Measurements from ENCODE around the gene RAI14.
"Not testable (repeated sequence)": the region's sequence is repeated elsewhere in the genome, so short reads cannot be mapped to it uniquely, and the experiment has no call there.

The RAI14 gene

DNA sequence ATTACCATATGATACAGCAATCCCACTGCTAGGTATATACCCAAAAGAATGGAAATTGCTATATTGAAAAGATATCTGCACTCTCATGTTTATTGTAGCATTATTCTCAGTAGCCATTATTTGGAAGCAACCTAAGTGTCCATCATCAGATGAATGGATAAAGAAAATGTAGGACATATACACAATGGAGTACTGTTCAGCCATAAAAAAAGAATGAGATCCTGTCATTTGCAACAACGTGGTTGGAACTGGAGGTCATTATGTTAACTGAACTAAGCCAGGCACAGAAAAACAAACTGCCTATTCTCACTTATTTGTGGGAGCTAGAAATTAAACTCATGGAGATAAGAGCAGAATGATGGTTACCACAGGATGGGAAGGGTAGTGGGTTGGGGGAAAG lies 119.8 kb downstream of the RAI14 start:
- DNase-seq = no peak

DNA sequence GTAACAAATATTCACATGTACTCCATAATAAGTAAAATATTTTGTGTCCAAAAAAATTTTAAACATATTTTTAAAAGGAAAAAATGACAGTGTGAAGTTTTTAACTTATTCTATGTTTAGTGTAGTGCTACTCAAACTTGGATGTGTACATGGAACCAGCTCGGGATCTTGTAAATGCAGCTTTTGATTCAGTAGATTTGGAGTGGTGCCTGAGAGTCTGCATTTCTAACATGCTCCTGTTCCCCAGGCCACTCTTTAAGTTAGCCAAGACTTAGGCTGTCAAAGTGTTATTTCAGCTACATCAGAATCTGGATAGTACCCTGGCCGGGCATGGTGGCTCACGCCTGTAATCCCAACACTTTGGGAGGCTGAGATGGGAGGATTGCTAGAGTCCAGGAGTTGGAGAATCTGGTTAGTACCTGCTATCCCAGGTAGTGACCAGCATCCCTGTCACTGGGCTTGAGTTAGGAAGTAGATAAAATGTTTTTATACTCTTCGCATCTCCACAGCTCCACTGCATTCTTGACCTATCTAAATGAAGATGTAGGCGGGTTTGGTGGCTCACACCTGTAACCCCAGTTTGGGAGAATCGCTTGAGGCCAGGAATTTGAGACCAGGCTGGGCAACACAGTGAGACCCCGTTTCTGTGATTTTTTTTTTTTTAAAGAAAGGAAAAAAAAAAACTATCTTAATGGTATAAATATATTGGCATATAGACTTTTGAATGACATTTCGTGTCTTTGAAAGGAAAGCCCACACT lies 122.1 kb downstream of the RAI14 start:
- no peak for DNase-seq

DNA sequence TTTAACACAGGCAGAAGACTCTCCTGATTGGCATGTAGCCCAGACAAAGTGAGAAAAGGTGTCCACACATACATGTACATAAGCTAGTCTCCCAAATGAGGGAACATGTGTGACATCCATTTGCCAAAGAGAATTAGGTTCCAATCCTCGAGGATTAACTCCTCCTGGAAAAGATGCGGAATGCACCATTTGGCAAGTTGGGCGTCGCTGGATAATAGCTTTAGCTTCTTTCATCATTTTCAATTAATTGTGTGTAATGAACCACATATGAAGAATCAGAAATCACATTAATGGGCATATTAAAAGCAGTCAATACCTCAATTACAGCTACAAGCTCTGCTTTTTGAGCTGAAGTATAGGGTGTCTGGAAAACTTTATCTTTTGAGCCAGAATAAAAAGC lies 127.8 kb downstream of the RAI14 start:
- DNase-seq = not testable (repeated sequence)

DNA sequence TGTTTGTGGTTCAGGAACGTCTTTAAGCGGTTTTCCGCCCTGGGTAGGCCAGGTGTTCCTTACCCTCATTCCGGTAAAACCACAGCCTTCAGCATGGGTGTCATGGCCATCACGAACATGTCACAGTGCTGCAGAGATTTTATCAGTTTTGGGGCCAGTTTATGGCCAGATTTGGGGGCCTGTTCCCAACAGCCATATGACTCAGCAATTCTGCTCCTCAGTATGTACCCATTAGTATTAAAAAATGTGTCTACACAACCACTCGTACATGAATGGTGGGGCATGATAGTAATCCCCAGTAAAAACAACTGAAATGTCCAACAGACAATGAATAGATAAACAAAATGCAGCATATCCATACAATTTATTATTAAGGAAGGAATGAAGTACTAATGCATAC lies 130.9 kb downstream of the RAI14 start:
- no peak for DNase-seq

DNA sequence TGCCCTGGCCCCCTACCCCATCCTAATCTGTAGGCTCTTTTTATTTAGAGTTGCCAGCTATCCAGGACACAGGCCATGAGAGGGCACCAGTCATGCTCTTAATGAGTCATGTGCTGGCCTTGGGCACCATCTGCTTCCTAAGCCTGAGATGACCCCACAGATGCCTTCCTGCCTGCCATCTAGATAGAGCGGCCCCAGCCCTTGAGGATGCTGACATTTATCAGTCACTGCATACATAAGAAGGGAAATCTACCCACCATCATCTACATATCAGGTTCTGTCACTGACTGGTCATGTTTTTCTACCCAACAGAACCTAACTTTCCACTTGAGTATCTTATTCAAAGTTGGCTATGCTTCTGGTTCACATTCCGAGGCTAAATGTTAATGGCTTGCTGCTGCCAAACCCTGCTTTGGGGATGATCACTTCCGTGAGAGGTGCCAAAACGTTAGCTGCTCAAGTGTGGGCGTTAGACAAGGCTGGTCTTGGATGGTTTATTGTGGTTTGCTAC lies 132.9 kb downstream of the RAI14 start:
- DNase-seq = no peak

DNA sequence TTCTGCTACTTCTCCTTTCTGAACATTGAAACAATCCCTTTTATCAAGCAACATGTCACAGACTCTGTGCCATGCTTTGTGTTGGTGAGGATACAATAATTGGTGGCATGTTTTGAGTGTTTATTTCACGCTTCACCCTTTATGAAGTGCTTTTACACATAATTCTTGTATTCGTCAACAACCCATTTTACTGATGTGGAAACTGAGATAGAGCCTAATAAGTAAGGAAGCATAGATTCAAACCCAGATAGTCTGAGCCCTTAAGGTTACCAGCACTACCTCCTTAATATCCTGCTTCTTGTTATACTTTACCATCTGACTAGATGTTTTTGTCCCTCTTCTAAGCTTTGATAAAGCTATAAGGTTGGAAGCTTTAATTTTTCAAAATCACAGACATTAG lies 133.5 kb downstream of the RAI14 start:
- DNase-seq = no peak

DNA sequence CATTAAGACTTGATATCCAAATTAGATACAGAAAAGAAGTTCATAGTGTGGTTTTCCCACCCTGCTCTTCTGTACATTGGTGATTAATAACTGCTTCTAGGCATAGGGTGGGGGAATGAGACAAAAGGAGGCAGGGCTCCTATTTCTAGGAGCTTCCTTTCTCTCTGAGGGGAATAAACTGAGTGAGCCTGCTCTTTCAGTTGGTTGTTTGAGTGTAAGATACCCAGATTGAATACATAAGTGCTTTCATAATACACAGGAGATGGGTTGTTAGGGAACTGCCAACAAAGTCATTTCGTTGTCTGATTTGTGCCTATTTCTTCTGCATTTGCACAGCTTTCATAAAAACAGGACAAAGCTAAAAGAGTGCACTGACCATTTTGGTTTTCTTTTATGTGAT lies 133.9 kb downstream of the RAI14 start:
- DNase-seq = no peak

DNA sequence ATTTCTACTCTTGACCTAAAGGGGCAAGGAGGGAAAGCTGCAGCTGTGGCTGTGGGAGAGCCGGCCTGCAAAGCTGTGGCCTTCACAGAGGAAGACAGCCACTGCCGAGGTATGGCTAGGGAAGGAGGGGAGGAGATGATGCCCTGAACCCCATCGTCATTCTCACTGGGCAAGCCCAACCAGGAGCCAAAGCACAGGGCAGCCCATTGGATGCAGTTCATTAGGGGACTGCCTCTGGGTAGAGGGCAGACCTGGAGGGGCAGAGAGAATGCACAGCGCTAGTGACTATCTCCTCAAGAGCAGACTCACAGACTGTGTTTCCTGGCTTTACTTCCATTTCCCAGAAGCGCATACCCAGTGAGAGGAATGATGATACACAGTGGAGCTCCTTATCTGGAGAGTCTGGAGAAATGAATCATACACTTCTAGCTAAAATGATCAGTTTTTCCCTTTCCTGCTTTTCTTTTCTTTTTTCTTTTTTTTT lies 135.7 kb downstream of the RAI14 start:
- DNase-seq = no peak

DNA sequence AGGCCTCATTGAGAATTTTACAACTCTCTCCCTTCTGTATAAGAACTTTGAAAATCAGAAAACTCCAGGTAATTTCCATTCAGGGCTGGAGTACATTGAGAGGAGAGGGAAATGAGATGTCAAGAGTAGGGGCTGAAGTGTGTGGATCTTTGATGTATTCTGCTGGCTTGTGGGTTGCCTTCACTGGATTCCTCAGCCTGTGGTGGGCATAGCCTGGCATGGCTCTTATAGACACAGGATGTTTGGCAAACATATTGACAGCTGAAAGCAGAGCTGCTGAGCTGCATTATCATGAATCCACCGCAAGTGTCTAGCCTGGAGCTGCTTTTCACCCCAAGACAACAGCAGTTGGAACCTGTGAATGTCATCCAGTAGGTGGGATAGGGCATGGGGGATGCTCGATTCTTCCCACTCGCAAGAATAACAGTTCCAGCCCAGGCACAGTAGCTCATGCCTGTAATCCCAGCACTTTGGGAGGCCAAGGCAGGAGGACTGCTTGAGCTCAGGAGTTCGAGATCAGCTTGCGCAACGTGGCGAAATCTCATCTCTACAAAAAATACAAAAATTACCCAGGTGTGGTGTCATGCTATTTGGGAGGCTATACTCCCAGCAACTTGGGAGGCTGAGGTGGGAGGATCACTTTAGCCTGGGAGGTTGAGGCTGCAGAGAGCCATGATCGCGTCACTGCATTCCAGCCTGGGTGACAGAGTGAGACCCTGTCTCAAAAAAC lies 146.9 kb downstream of the RAI14 start:
- no peak for DNase-seq

DNA sequence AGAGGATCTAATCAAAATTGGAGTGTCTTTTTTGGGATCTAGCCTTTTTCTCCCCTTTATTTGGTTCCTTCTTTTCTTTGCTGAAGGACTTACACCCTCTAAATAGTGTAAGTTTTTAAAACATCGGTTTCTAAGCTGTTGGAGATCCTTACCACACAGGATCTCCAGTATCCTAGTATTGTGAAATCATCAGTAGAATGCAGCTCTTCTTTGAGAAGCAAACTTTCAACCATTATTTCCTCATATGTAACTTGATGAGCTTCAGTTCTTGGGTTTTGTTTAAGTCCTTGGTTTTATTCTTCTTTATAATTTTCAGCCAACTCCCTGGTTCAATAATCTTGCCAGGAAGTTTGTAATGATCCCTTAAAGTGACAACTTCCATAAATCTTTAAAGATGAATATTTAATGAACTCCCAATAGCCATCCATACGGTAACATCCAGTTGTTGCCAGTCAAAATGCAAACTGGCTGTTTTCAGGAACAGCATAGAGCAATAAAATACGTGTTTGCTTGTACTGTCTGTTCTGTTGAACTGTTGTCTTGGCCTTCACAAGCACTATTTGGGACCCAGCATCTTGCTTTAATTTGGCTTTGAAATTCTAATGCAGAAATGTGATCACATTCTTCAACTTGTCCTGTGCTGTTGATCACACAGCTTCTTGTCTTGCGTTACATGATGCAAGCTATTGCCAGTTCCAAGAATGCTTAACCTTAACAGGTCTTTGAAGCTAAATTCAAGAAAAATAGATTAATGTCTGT lies 148.0 kb downstream of the RAI14 start:
- DNase-seq = no peak

DNA sequence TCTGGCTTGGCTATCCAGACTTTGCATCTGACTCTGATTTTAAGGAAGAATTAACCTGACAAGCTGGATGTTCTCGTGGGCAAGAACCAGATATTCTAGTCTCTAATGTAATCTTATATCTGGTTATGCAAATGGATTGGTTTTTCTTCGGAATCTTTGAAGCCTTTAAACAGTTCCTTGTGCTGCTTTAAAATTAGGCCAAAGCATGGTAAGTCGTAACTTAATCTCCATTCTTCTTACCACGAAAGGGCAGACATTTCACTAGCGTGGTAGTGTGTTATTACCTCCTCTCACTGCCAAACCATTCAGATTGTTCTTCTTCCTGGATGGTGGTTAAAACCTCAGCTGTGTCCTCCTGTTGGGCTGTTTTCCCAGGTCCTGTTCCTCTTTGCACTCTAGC lies 148.8 kb downstream of the RAI14 start:
- no peak for DNase-seq

DNA sequence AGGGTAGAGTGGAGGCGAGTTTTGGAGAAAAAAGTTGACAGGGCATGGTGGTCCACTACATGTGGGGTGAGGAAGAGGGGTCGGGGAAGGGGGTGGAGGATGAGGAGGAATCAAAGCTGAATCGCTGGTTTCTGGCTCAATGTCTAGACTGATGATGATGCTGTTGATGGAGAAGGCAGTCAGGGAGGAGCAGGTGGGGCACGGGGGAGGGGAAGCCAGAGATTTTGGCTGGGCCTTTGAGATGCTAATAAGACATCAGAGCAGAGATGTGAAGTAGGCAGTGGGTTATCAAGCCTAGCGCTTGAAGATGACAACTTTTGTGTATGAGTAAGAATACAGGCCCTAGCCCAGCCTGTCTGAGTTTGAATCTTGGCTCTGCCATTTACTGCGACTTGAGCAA lies 150.4 kb downstream of the RAI14 start:
- DNase-seq = no peak

DNA sequence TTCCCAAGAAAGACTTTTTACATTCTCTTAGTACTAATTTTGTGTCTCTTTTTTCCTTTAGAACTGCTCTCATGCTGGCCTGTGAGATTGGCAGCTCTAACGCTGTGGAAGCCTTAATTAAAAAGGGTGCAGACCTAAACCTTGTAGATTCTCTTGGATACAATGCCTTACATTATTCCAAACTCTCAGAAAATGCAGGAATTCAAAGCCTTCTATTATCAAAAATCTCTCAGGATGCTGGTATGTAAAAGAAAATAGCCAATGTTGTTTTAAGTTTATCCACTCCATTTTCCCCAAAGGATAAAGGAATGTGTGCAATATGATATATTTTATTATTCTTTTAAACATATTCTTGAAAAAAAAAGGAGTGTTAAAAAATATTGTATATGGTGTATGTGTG lies 155.6 kb downstream of the RAI14 start:
- DNase-seq = no peak

DNA sequence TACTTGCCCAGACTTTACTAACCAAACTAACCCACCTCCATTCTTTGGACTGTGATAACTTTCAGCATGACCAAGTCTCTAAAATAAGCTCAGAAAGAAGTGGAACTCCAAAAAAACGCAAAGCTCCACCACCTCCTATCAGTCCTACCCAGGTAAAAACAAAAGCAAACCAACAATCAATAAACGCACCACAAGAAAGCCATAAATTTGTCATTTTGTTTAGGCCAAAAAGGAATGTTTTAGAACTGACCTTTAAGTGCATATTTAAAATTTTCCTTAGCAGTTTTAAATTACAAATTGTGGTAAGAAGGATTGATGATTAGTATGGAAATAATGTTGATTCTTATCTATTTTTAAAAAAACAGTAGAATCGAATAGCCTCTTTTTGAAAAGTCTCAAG lies 157.4 kb downstream of the RAI14 start:
- no peak for DNase-seq

DNA sequence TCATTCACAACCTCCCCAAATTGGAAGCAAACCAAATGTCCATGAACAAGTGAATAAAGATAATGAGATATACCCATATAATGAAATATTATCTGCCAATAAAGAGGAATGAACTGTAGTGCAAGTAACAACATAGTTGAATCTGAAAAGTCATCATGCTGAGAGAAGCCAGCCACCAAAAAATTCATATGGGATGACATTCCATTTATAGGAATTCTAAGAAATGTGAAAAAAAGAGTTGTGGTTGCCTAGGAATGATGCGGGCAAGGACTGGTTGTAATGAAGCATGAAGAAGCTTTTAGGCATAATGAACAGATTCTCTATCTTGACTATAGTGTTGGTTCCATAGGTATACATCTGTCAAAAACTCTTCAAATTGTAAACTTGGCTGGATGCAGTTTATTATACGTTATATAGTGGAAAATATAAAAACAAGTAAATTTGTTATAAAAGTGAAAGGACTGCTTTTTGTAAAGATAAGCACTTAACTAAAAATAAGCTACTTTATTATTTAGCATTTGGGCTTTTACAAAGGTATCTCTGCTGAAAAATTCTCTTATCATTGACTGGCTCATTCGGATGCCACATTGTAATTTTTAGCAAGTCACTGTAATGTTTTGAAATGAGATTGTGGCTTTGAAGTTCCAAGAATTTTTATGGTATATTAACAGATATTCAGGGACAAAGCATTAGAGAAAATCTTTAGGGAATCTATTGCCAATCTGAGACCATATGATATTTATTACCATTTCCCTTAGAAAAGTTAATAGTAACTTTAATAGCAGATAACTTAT lies 161.6 kb downstream of the RAI14 start:
- no peak for DNase-seq

DNA sequence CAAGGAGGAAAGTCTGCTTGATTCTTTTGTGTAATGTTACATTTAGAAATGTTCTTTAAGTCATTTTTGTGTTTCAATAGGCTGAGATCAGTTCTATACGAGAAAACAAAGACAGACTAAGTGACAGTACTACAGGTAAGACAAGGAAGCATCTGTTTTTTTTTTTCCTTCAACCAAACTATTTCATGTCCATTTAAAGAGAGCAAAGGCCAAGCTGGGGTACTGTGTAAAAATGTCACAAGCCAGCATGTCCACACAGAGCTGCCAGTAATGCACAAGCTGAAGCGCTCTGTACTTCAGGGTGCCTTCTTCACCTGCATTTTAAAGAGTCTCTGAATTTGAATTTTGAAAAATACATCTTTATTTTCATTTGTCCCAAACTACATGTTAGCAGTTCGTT lies 162.6 kb downstream of the RAI14 start:
- DNase-seq = no peak

DNA sequence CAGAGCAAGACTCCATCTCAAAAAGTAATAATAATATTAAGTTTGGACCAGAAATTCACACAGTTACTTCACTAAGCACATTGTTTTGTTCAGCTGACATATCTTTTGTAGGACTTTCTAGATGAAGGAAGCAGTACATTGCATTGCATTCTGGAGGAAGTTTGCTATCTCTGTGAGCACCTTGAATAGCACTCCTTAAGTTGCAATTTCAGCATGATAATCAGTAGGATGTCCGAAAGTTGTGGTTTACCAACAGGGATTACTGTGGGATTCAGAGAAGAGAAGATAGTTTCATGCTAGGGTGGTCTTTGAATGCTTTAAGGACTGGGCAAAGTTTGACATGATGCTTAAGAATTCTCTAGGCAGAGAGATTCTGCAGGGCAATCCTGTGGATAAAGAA lies 164.5 kb downstream of the RAI14 start:
- DNase-seq = no peak

DNA sequence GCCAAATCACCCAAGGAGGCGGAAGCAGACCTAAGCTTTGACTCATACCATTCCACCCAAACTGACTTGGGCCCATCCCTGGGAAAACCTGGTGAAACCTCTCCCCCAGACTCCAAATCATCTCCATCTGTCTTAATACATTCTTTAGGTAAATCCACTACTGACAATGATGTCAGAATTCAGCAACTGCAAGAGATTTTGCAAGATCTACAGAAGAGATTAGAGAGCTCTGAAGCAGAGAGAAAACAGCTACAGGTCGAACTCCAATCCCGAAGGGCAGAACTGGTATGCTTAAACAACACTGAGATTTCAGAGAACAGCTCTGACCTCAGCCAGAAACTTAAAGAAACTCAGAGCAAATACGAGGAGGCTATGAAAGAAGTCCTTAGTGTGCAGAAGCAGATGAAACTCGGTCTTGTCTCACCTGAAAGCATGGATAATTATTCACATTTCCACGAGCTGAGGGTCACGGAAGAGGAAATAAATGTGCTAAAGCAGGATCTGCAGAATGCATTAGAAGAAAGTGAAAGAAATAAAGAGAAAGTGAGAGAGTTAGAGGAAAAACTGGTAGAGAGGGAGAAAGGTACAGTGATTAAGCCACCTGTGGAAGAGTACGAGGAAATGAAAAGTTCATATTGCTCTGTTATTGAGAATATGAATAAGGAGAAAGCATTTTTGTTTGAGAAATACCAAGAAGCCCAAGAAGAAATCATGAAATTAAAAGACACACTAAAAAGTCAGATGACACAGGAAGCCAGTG lies 167.0 kb downstream of the RAI14 start:
- no peak for DNase-seq

DNA sequence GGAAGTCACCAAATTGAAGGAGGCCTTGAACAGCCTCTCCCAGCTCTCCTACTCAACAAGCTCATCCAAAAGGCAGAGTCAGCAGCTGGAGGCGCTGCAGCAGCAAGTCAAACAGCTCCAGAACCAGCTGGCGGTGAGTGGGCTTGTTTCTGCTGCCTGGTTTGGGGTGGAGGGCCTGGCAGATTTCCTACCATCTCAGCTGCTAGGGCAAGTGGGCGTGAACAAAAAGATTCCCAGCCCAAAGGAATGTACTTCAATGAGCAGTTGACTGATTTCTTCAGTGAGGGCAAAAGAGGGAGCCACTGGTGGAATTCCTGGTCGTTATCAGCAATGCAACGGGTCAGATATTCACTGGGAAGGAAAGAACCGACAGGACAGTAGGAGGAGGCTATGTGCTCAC lies 170.2 kb downstream of the RAI14 start:
- no peak for DNase-seq

DNA sequence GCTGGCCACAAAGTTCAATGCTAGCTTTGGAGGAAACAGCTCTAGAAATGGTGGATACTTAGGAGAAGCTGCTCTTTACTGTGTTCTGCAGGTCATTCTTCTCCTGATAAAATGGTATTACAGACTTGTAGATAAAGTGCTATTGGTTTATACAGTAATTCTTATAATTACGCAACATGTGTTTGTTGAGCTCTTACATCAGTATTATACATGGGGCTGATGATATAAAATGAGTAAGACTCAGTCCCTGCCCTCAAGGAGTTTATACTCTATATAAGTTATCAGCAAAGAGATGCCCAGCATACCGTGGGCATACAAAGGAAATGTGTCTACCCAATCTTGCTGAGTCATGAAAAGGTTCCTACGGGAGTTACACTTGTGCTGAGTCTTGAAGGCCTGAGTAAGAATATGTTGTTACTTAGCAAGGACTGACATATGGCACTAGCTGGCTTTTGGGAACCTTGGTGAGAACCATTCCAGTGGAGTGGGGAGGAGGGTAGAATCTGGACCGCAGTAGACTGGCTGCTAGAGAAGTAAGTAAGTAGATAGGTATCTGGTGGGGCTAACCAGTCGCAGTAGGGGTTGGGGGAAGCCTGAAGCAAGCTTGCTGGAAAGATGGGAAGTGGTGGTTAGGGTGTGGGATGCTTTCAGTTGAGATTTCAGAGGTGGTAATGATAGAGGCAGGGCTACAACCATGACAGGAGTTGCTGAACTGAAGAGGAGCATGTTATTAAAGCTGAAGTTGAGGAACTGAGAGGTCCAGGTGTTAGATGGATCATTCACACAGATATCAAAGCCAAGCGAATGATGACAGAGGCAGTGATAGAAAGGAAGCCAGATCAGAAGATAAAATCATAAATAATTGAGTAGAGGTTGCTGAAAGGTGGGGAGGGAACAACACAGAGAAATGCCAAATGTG lies 171.7 kb downstream of the RAI14 start:
- no peak for DNase-seq

DNA sequence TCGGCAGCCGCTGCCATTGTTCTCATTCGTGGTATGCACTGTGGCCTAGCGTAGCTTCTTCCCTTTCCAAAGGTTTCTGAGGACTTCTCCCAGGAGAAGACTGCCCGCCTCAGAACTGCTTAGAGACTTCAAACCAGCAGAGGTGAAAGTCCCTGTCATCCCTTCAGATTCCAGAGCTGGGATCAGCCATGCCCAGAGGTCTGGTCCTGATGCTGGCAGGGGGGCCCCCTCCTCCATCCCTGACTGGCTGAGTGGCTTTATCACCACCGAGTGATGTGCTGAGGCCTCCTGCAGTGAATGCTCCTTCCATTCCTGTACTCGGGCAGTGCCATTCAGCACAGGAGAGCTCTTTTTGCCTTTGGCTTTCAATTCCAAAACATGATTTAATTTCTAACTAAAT lies 174.7 kb downstream of the RAI14 start:
- not testable (repeated sequence) for DNase-seq

Measured in stimulated activated CD4-positive, alpha-beta T cell treated with anti-CD3 and anti-CD28 coated beads, Interleukin-1b, Interleukin-23, amount 100 ng/mL, for 48 hours (primary cell).